Spleen (tissue), 7 donors: ENCODE measurements around the gene HDAC4.

Source experiments
- CTCF ChIP-seq, 11 experiments: fragments of 200-600 bp in 7 of 11; fragments of 450-650 bp in 4 of 11; sonication (generic) in 4 of 11; IDR thresholded peaks in 8 of 11; conservative IDR thresholded peaks in 3 of 11; 1 replicate in 7 of 11; 2 replicates in 4 of 11; pipeline versions ENCODE4 v1.4.0 to v1.8.0; 2016 to 2021; ENCODE audit warnings: antibody characterized with exemption in 11 of 11, inconsistent platforms in 4 of 11, mild to moderate bottlenecking in 1 of 11
- POLR2AphosphoS5 ChIP-seq, 3 donors: sonication (generic); formaldehyde crosslinking; IDR thresholded peaks; one replicate each; pipeline ENCODE4 v1.5.1; 2017; ENCODE audit warnings: antibody characterized with exemption in 3 of 3
- donor health status: DM: no; HTN: no; CAD: no; lungs with moderate emphysema.
- donor health status: DM: no; HTN: no; CAD: no.
- donor health status: DM: no; HTN: no; CAD: no.

DNA sequence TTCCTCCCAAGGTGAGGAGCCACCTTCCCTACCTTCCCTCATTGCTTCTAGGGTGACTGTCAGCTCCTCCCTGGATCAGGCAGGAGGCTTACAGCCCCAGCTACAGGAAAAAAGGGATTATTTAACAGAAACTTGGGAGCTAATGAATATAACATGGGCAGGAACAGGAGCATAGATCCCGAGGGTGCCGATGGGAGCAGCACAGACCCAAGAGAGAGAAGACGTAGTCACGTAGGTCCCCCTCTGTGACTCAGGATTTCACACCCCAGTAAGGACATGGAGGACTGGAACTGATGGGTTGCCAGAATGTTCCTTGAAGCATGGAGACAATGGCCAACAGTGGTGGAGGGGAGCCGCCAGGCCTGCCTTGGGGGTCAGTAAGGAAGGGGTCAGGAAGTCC lies 10.3 kb upstream of the HDAC4 start:
- TF ChIP-seq CTCF (IDR thresholded peaks at IDR 0.05 in 8 of 11, conservative IDR thresholded peaks at IDR 0.05 in 3 of 11) (no peak), POLR2AphosphoS5 (IDR thresholded peaks at IDR 0.05) (no peak)
